Nephron (organoid): ENCODE measurements around the gene GREM2.

Experiments
- H3K27ac Mint-ChIP-seq, 3 experiments: 2 replicates each; pipeline ENCODE4 v1.8.0; 2020; ENCODE audit warnings: mixed read lengths in 3 of 3, mild to moderate bottlenecking in 2 of 3, moderate library complexity in 1 of 3
- H3K27me3 Mint-ChIP-seq: 2 replicates; pipeline ENCODE4 v1.8.0; 2021; ENCODE audit warnings: low read depth, mild to moderate bottlenecking, moderate library complexity, mixed read lengths
- H3K36me3 Mint-ChIP-seq: 2 replicates; pipeline ENCODE4 v1.8.0; 2020; ENCODE audit warnings: low read depth, mixed read lengths
- H3K4me1 Mint-ChIP-seq: 2 replicates; pipeline ENCODE4 v1.8.0; 2020; ENCODE audit warnings: mixed read lengths
- H3K4me3 Mint-ChIP-seq, 3 experiments: 2 replicates each; pipeline ENCODE4 v1.8.0; 2020; ENCODE audit warnings: mild to moderate bottlenecking in 3 of 3, mixed read lengths in 3 of 3, moderate library complexity in 2 of 3
- H3K9me3 Mint-ChIP-seq: 2 replicates; pipeline ENCODE4 v1.8.0; 2020; ENCODE audit warnings: mixed read lengths
- TF ChIP-seq, protein P1 (sequence below), 3 experiments: fragments of 200-600 bp; sonication (generic); IDR thresholded peaks; one replicate each; pipeline ENCODE4 v1.5.0; 2021; ENCODE audit warnings: antibody characterized with exemption in 3 of 3; ENCODE audit not compliant: unreplicated experiment in 3 of 3

Gene GREM2

DNA sequence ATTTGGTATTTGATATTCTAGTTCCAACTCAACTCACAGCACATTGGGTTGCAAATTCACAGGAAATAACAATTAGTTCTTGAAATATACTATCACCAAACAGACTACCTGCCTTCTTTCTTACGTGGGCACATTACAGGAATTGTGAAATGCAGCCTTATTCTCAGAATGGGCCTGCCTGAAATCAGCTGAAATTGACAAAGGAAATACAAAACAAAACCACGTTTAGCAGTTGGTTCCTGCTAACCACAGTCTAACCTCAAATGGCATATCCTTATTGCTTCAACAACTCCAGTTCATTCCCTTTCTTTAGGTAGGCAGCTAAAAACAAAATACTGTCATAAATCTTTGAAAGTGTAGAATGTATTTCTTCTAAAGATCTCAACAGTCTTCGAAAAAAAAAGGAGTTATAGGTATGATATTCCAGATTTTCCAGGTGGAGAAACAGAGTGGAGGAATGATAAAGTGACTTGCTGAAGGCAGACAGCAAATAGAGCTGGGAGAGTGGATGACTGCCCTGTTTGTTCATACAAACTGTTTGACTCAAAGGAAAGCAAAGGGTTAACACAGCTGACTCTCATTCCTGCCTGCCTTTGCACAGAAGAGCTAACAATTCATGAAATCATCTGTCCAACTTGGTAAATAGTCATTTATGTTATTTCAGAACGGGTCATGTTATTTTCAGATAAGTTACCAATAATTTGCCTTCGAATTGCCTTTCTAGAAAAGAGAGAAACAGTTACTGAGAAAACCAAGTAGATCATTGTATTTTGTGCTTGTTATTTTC is 1.6 kb upstream of the GREM2 start:
- Mint-ChIP-seq H3K27ac (no peak overlapping the region), H3K9me3 (no peaks in the 10 kb centered on the region), H3K4me3 (peak overlapping the region; percentile 22 to 54 (median 40)), H3K4me1 (peaks cover 46% of the 10 kb centered on the region), H3K36me3 (no peaks in the 10 kb centered on the region), H3K27me3 (peaks cover 41% of the 10 kb centered on the region)
- TF ChIP-seq, protein P1, sequence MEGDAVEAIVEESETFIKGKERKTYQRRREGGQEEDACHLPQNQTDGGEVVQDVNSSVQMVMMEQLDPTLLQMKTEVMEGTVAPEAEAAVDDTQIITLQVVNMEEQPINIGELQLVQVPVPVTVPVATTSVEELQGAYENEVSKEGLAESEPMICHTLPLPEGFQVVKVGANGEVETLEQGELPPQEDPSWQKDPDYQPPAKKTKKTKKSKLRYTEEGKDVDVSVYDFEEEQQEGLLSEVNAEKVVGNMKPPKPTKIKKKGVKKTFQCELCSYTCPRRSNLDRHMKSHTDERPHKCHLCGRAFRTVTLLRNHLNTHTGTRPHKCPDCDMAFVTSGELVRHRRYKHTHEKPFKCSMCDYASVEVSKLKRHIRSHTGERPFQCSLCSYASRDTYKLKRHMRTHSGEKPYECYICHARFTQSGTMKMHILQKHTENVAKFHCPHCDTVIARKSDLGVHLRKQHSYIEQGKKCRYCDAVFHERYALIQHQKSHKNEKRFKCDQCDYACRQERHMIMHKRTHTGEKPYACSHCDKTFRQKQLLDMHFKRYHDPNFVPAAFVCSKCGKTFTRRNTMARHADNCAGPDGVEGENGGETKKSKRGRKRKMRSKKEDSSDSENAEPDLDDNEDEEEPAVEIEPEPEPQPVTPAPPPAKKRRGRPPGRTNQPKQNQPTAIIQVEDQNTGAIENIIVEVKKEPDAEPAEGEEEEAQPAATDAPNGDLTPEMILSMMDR (IDR thresholded peaks at IDR 0.05; ENCODE audit: unreplicated experiment in 3 of 3): no peak

DNA sequence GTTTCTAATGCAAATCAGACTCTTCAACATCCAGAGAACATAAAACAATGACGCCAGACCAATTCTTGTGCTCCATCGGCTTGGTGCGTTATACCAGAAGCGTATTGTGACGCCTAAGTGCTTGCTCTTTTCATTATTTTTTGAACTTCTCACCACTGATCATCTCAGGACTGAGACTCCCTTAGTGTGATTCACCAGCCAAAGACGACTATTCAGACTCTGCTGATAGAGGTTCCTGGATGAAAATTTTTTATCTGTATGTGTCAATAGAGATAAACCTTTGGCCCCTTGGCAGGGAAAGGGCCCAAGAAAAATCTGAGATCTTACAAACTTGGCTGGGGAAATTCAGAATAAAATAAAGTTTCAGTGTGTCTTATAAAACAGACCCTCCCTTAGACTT is 856 bp upstream of the GREM2 start:
- peak overlapping the region in 1 of 3 experiments; percentile 94 for H3K4me3 Mint-ChIP-seq
- no peaks in the 10 kb centered on the region for H3K36me3 Mint-ChIP-seq
- TF ChIP-seq, protein P1 (IDR thresholded peaks at IDR 0.05; ENCODE audit: unreplicated experiment in 3 of 3): no peak
- peaks cover 42% of the 10 kb centered on the region for H3K27me3 Mint-ChIP-seq
- peak overlapping the region in 1 of 3 experiments; percentile 5 for H3K27ac Mint-ChIP-seq
- no peaks in the 10 kb centered on the region for H3K9me3 Mint-ChIP-seq
- peaks cover 43% of the 10 kb centered on the region for H3K4me1 Mint-ChIP-seq

GRCh38 chr1:240611228-240611618 is 732 bp downstream of the GREM2 start:
- Mint-ChIP-seq H3K9me3 (no peaks in the 10 kb centered on the region), H3K36me3 (no peaks in the 10 kb centered on the region), H3K27me3 (peaks cover 50% of the 10 kb centered on the region), H3K4me3 (peak overlapping the region; percentile 94 to 95 (median 94)), H3K27ac (peak overlapping the region in 1 of 3 experiments; percentile 5), H3K4me1 (peaks cover 40% of the 10 kb centered on the region)
- TF ChIP-seq, protein P1 (IDR thresholded peaks at IDR 0.05; ENCODE audit: unreplicated experiment in 3 of 3): no peak

GRCh38 chr1:240610636-240611035 is 1.3 kb downstream of the GREM2 start:
- Mint-ChIP-seq H3K27ac (no peak overlapping the region), H3K4me1 (peaks cover 36% of the 10 kb centered on the region), H3K9me3 (no peaks in the 10 kb centered on the region), H3K36me3 (no peaks in the 10 kb centered on the region), H3K4me3 (peak overlapping the region; percentile 51 to 71 (median 58)), H3K27me3 (peaks cover 50% of the 10 kb centered on the region)
- TF ChIP-seq, protein P1 (IDR thresholded peaks at IDR 0.05; ENCODE audit: unreplicated experiment in 3 of 3): no peak

GRCh38 chr1:240609527-240610060 is 2.4 kb downstream of the GREM2 start:
- Mint-ChIP-seq H3K4me3 (peak overlapping the region; percentile 17 to 71 (median 21)), H3K27ac (no peak overlapping the region), H3K4me1 (peaks cover 36% of the 10 kb centered on the region), H3K9me3 (no peaks in the 10 kb centered on the region), H3K27me3 (peaks cover 50% of the 10 kb centered on the region), H3K36me3 (no peaks in the 10 kb centered on the region)
- TF ChIP-seq, protein P1 (IDR thresholded peaks at IDR 0.05; ENCODE audit: unreplicated experiment in 3 of 3): no peak
